ENCODE measurements around the gene PRSS38.

PRSS38 gene

DNA sequence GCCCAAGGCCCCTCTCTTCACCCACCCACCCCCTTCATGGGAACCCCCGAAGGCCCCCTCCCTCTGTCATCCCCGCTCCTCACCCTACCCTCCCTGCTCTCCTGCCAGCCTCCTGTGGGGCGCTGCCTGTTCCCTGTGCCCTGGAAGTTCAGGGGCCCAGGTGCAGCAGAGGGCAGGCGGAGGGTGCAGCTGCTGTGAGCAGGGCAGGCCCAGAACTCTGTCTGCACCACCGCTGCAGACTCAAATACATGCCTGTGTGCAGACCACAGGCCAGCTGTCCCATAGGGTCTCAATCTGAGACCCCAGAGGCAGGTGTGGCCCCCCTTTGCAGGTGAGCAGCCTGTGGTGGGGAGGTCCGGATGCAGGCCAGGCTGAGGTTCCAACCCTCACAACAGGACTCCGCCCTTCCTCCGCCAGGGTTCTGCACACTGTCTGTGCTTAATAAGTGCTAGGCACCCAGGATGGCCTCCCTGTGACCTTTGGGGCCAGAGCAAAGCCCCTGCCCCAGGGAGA, 69.7 kb downstream of the PRSS38 start:
- Histone ChIP-seq H3K4me3 (ENCODE audit: low read length) (no peak overlapping the region), H3K27me3 (ENCODE audit: control insufficient read depth, insufficient read depth, low read length) (no peaks in the 10 kb centered on the region), H3K9ac (ENCODE audit: low read length) (no peak overlapping the region), H3K9me3 (ENCODE audit: control insufficient read depth, low read depth, low read length) (no peaks in the 10 kb centered on the region), H3K4me1 (ENCODE audit: control insufficient read depth, low read depth, low read length) (no peaks in the 10 kb centered on the region), H3K27ac (ENCODE audit: low read length) (no peak overlapping the region), H3K36me3 (ENCODE audit: control insufficient read depth, low read depth, low read length) (no peaks in the 10 kb centered on the region)

DNA sequence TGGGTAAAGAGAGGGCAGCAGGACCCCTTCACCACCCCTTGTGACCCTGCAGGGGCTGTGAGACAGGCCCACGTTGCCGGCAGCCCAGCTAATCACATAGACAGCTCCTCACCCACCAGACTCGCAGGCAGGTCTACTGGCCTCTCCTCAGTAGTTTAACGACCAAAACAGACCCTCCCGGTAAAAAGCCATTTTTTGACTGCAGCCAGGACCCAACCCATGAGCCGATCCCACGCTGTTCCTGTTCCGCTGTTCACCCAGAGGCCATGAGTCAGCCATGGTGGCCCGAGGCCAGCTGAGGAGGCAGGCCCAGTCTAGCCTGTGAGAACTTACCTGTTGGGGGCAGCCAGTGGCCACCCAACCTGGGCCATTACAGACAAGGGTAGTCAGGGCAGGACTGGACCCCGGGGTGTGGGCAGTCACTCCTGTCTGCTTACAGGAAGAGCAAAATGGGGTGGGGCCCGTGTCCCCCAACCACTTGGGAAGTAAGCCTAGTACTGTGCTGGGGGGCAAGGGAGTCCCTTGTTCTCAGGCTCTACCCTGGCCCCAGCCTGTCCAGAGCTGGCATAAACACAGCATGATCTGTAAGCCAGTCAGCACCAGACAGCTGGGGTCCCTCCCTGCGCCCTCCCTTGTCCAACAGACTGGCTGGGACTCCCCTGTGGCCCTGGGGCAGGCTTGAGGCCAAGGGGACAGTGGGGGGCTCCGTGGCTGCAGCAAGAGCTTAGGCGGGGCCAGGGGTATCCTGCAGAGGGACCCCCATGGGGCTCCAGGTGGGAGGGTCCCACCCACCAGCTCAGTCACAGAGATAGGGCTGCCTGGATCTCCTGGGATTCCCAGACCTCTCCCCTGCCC, 70.4 kb downstream of the PRSS38 start:
- H3K27me3 ChIP-seq (ENCODE audit: control insufficient read depth, insufficient read depth, low read length): no peaks in the 10 kb centered on the region
- H3K9ac ChIP-seq (ENCODE audit: low read length): no peak overlapping the region
- H3K9me3 ChIP-seq (ENCODE audit: control insufficient read depth, low read depth, low read length): no peaks in the 10 kb centered on the region
- no peaks in the 10 kb centered on the region for H3K36me3 ChIP-seq (ENCODE audit: control insufficient read depth, low read depth, low read length)
- H3K27ac ChIP-seq (ENCODE audit: low read length): no peak overlapping the region
- no peak overlapping the region for H3K4me3 ChIP-seq (ENCODE audit: low read length)
- H3K4me1 ChIP-seq (ENCODE audit: control insufficient read depth, low read depth, low read length): no peaks in the 10 kb centered on the region

GRCh38 chr1:227886503-227886961, 71.1 kb downstream of the PRSS38 start:
- peak overlapping the region; percentile 53 for H3K4me3 ChIP-seq (ENCODE audit: low read length)

DNA sequence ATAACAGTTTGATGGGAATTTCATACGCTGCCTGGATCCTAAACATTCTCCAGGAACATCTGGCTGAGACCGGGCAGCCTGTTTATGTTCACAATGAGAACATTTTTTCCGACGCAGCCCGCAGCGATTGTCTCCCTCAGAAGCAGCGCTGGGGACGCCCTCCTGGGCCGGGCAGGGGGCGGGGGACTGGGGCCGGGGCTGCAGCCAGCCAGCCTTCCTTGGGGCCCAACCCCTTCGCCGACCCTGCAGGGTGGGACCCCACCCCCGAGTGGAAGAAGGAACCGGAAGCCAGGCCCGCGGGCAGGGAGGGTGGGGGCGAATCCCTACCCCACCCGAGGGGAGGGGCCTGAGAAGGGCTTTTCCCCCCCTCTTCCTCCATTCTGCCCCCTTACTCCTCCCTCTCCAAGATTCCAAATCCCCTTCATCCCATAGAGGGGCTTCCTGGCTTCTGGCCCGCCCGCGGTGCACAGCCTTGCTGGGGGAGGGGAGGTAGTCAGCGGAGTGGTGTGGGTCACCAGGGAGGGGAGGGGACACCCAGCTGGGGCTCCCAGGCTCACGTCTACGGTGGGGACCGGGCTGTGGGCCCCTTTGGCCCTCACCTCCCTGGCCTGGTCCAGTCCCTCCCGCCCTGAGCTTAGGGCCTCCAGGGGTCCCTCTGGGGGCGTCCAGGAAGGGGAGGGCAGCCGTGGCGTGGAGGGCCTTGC, 71.7 kb downstream of the PRSS38 start:
- H3K4me3 ChIP-seq (ENCODE audit: low read length): peak overlapping the region; percentile 53
- no peaks in the 10 kb centered on the region for H3K27me3 ChIP-seq (ENCODE audit: control insufficient read depth, insufficient read depth, low read length)
- H3K9me3 ChIP-seq (ENCODE audit: control insufficient read depth, low read depth, low read length): no peaks in the 10 kb centered on the region
- H3K4me1 ChIP-seq (ENCODE audit: control insufficient read depth, low read depth, low read length): no peaks in the 10 kb centered on the region
- H3K36me3 ChIP-seq (ENCODE audit: control insufficient read depth, low read depth, low read length): no peaks in the 10 kb centered on the region
- peak overlapping the region; percentile 28 for H3K9ac ChIP-seq (ENCODE audit: low read length)
- no peak overlapping the region for H3K27ac ChIP-seq (ENCODE audit: low read length)

More at GRCh38 chr1:227886503-227886961, 71.1 kb downstream of the PRSS38 start:
- Histone ChIP-seq H3K27me3 (ENCODE audit: control insufficient read depth, insufficient read depth, low read length) (no peaks in the 10 kb centered on the region), H3K4me1 (ENCODE audit: control insufficient read depth, low read depth, low read length) (no peaks in the 10 kb centered on the region), H3K9ac (ENCODE audit: low read length) (no peak overlapping the region), H3K27ac (ENCODE audit: low read length) (no peak overlapping the region), H3K36me3 (ENCODE audit: control insufficient read depth, low read depth, low read length) (no peaks in the 10 kb centered on the region), H3K9me3 (ENCODE audit: control insufficient read depth, low read depth, low read length) (no peaks in the 10 kb centered on the region)

DNA sequence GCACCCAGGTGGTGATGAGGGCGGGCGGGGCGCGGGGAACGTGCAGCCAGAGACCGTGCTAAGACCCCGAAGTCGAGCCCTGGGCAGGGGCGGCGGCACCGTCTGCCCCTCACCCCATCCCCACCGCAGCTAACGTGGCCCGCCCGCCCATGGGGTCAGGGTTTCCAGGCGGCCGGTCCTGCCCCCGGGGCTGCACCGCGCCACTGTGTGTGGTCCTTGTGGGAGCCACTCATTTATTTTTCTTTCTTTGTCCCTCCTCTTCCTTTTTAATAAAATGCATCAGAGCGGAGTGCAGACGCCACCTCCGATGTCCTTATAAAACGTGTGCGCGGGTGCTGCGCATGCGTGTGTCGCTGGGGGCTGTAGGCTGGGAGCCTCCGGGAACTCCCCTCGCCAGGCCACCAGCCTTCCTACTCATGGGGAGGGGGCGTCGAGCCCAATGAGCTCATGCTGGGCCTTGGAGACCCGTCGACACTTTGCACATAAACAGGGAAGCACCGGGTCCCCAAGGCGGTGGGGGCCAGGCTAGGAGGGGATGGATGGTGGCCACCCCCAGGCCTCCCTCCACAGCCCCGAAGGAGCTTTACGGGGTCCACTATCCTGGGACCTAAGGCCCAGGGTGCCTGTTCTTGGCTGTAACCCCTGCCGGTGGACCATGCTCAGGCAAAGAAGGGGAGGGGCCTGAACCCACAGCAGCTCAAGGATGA, 72.4 kb downstream of the PRSS38 start:
- Histone ChIP-seq H3K9ac (ENCODE audit: low read length) (peak overlapping the region; percentile 28), H3K27ac (ENCODE audit: low read length) (no peak overlapping the region)

DNA sequence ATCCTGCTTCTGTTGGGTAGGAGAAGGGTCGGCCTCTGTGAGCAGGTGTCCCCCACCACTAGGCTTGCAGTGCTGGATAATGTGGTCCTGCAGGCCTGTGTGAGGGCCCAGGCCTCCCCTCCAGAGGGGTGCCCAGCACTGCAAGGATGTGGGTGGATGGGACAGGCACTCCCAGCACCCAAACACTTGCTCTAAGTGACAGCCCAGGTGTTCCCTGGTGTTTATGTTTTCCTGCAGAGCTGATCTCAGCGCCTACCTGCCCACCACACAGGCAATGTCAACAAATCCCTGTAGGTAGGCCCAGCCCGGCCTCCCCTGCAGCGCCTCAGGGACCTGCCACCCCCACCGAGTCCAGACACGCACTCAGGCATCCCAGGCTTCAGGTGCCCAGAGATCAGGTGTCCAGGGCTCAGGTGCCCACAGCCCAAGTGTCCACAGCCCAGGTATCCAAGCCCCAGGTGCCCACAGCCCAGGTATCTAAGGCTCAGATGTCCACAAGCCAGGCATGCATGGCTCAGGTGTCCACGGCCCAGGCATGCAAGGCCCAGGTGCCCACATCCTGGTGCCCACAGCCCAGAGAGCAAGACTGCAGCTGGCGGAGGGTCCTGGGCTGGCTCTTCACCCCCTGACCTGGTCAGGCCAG, 73.0 kb downstream of the PRSS38 start:
- no peaks in the 10 kb centered on the region for H3K36me3 ChIP-seq (ENCODE audit: control insufficient read depth, low read depth, low read length)
- H3K4me3 ChIP-seq (ENCODE audit: low read length): no peak overlapping the region
- H3K9me3 ChIP-seq (ENCODE audit: control insufficient read depth, low read depth, low read length): no peaks in the 10 kb centered on the region
- H3K9ac ChIP-seq (ENCODE audit: low read length): no peak overlapping the region
- no peak overlapping the region for H3K27ac ChIP-seq (ENCODE audit: low read length)
- H3K27me3 ChIP-seq (ENCODE audit: control insufficient read depth, insufficient read depth, low read length): no peaks in the 10 kb centered on the region
- H3K4me1 ChIP-seq (ENCODE audit: control insufficient read depth, low read depth, low read length): no peaks in the 10 kb centered on the region

More for the DNA sequence above, 72.4 kb downstream of the PRSS38 start:
- H3K9me3 ChIP-seq (ENCODE audit: control insufficient read depth, low read depth, low read length): no peaks in the 10 kb centered on the region
- no peaks in the 10 kb centered on the region for H3K36me3 ChIP-seq (ENCODE audit: control insufficient read depth, low read depth, low read length)
- no peaks in the 10 kb centered on the region for H3K27me3 ChIP-seq (ENCODE audit: control insufficient read depth, insufficient read depth, low read length)
- peak overlapping the region; percentile 53 for H3K4me3 ChIP-seq (ENCODE audit: low read length)
- H3K4me1 ChIP-seq (ENCODE audit: control insufficient read depth, low read depth, low read length): no peaks in the 10 kb centered on the region

- H3K27ac ChIP-seq (ENCODE audit: low read length): no peak overlapping the region
- H3K4me3 ChIP-seq (ENCODE audit: low read length): no peak overlapping the region
- H3K4me1 ChIP-seq (ENCODE audit: control insufficient read depth, low read depth, low read length): no peaks in the 10 kb centered on the region
- H3K9ac ChIP-seq (ENCODE audit: low read length): no peak overlapping the region
- H3K9me3 ChIP-seq (ENCODE audit: control insufficient read depth, low read depth, low read length): no peaks in the 10 kb centered on the region
- H3K36me3 ChIP-seq (ENCODE audit: control insufficient read depth, low read depth, low read length): no peaks in the 10 kb centered on the region
- no peaks in the 10 kb centered on the region for H3K27me3 ChIP-seq (ENCODE audit: control insufficient read depth, insufficient read depth, low read length)
Measured at GRCh38 chr1:227889047-227889862, 73.8 kb downstream of the PRSS38 start.

- Histone ChIP-seq H3K27me3 (ENCODE audit: control insufficient read depth, insufficient read depth, low read length) (no peaks in the 10 kb centered on the region), H3K36me3 (ENCODE audit: control insufficient read depth, low read depth, low read length) (no peaks in the 10 kb centered on the region), H3K4me3 (ENCODE audit: low read length) (no peak overlapping the region), H3K9me3 (ENCODE audit: control insufficient read depth, low read depth, low read length) (no peaks in the 10 kb centered on the region), H3K9ac (ENCODE audit: low read length) (no peak overlapping the region), H3K27ac (ENCODE audit: low read length) (no peak overlapping the region), H3K4me1 (ENCODE audit: control insufficient read depth, low read depth, low read length) (no peaks in the 10 kb centered on the region)
Measured at GRCh38 chr1:227889863-227890405, 74.5 kb downstream of the PRSS38 start.

DNA sequence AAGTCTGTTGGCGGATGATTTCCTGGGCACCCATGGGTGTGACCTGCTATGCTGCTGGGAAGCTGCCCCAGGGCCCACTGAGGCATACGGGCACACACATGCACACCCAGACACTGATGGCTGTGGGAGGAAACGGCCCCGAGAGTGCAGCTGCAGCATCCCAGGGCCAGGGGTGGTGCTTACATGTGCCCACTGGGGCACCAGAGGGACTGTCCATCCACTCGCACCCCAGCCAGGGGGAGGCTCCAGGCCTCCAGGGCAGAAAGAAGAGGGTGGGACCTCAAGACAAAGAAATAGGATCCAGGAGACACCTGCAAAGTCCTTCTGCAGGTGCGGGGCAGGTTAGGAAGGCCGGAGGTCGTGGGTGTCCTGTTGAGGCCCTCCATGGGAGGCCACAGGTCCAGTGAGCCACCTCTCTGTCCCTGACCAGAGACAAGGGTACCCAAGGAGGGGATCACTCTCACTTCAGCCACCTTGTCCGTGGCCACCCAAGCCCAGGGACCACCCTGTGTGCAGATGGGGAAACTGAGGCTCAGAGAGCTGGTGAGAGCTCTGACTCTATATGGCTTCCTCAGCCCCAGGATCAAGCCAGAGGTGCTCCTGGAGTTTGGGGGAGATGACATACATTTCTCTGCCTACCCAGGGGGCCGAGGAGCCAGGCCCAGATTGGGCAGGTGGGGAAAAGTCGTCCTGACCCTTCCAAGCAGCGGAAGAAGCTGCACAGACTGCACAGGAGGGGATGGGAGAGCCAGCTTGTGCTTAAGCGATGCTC, 75.2 kb downstream of the PRSS38 start:
- no peaks in the 10 kb centered on the region for H3K9me3 ChIP-seq (ENCODE audit: control insufficient read depth, low read depth, low read length)
- H3K27me3 ChIP-seq (ENCODE audit: control insufficient read depth, insufficient read depth, low read length): no peaks in the 10 kb centered on the region
- H3K4me3 ChIP-seq (ENCODE audit: low read length): no peak overlapping the region
- no peaks in the 10 kb centered on the region for H3K36me3 ChIP-seq (ENCODE audit: control insufficient read depth, low read depth, low read length)
- no peak overlapping the region for H3K27ac ChIP-seq (ENCODE audit: low read length)
- H3K4me1 ChIP-seq (ENCODE audit: control insufficient read depth, low read depth, low read length): no peaks in the 10 kb centered on the region
- no peak overlapping the region for H3K9ac ChIP-seq (ENCODE audit: low read length)

All from iPS-18a (cell line).